ENCODE measurements around the gene FGFBP3.

FGFBP3 gene

GRCh38 chr10:91886954-91887271, 22.4 kb downstream of the FGFBP3 start:
- no peaks in the 10 kb centered on the region for H3K79me2 ChIP-seq (ENCODE audit: insufficient read depth, low read length)
- H4K20me1 ChIP-seq (ENCODE audit: low read depth, low read length), result no peaks in the 10 kb centered on the region
- H3K27me3 ChIP-seq (ENCODE audit: low read length), result no peaks in the 10 kb centered on the region
- H3K4me2 ChIP-seq (ENCODE audit: low read depth, low read length, poor library complexity, severe bottlenecking), result no peak overlapping the region
- TF ChIP-seq CTCF (IDR thresholded peaks at IDR 0.05; ENCODE audit: insufficient read depth, low read length, poor library complexity, severe bottlenecking), result no peak
- TF ChIP-seq EZH2phosphoT487 (conservative IDR thresholded peaks at IDR 0.05; ENCODE audit: low read length), result no peak
- no peak overlapping the region for H2AFZ ChIP-seq (ENCODE audit: low read depth, low read length, severe bottlenecking)
- H3K27ac ChIP-seq (ENCODE audit: low read depth, low read length), result no peak overlapping the region
- H3K9me2 ChIP-seq (replicated peaks; ENCODE audit: insufficient read depth, low read length), result no peaks in the 10 kb centered on the region
- H3K9ac ChIP-seq (ENCODE audit: low read length), result no peak overlapping the region
- H3K4me3 ChIP-seq (ENCODE audit: insufficient read depth, low read length, poor library complexity, severe bottlenecking), result no peak overlapping the region
- no peaks in the 10 kb centered on the region for H3K36me3 ChIP-seq (ENCODE audit: low read length)
- no peaks in the 10 kb centered on the region for H3K9me3 ChIP-seq (ENCODE audit: insufficient read depth, low read length)
- no peaks in the 10 kb centered on the region for H3F3A ChIP-seq (ENCODE audit: insufficient read depth)

- H3F3A ChIP-seq (ENCODE audit: insufficient read depth), result no peaks in the 10 kb centered on the region
- H3K27ac ChIP-seq (ENCODE audit: low read depth, low read length), result no peak overlapping the region
- no peak overlapping the region for H3K9ac ChIP-seq (ENCODE audit: low read length)
- TF ChIP-seq EZH2phosphoT487 (conservative IDR thresholded peaks at IDR 0.05; ENCODE audit: low read length) (no peak), CTCF (IDR thresholded peaks at IDR 0.05; ENCODE audit: insufficient read depth, low read length, poor library complexity, severe bottlenecking) (no peak)
- no peak overlapping the region for H2AFZ ChIP-seq (ENCODE audit: low read depth, low read length, severe bottlenecking)
- H3K4me3 ChIP-seq (ENCODE audit: insufficient read depth, low read length, poor library complexity, severe bottlenecking), result no peak overlapping the region
- H3K79me2 ChIP-seq (ENCODE audit: insufficient read depth, low read length), result no peaks in the 10 kb centered on the region
- H3K9me2 ChIP-seq (replicated peaks; ENCODE audit: insufficient read depth, low read length), result no peaks in the 10 kb centered on the region
- no peak overlapping the region for H3K4me2 ChIP-seq (ENCODE audit: low read depth, low read length, poor library complexity, severe bottlenecking)
- H3K36me3 ChIP-seq (ENCODE audit: low read length), result no peaks in the 10 kb centered on the region
- no peaks in the 10 kb centered on the region for H3K9me3 ChIP-seq (ENCODE audit: insufficient read depth, low read length)
- H3K27me3 ChIP-seq (ENCODE audit: low read length), result no peaks in the 10 kb centered on the region
- no peaks in the 10 kb centered on the region for H4K20me1 ChIP-seq (ENCODE audit: low read depth, low read length)
Measured at GRCh38 chr10:91885362-91886079, 23.8 kb downstream of the FGFBP3 start.

GRCh38 chr10:91884536-91884935, 24.8 kb downstream of the FGFBP3 start:
- Histone ChIP-seq H3K9ac (ENCODE audit: low read length) (no peak overlapping the region), H3F3A (ENCODE audit: insufficient read depth) (no peaks in the 10 kb centered on the region), H3K4me3 (ENCODE audit: insufficient read depth, low read length, poor library complexity, severe bottlenecking) (no peak overlapping the region), H2AFZ (ENCODE audit: low read depth, low read length, severe bottlenecking) (no peak overlapping the region), H3K36me3 (ENCODE audit: low read length) (no peaks in the 10 kb centered on the region), H3K9me2 (replicated peaks; ENCODE audit: insufficient read depth, low read length) (no peaks in the 10 kb centered on the region), H3K4me2 (ENCODE audit: low read depth, low read length, poor library complexity, severe bottlenecking) (no peak overlapping the region), H4K20me1 (ENCODE audit: low read depth, low read length) (no peaks in the 10 kb centered on the region), H3K9me3 (ENCODE audit: insufficient read depth, low read length) (no peaks in the 10 kb centered on the region), H3K79me2 (ENCODE audit: insufficient read depth, low read length) (no peaks in the 10 kb centered on the region), H3K27ac (ENCODE audit: low read depth, low read length) (no peak overlapping the region), H3K27me3 (ENCODE audit: low read length) (no peaks in the 10 kb centered on the region)
- TF ChIP-seq EZH2phosphoT487 (conservative IDR thresholded peaks at IDR 0.05; ENCODE audit: low read length) (no peak), CTCF (IDR thresholded peaks at IDR 0.05; ENCODE audit: insufficient read depth, low read length, poor library complexity, severe bottlenecking) (no peak)

All from SU-DHL-6 (cell line).